Naive thymus-derived CD4-positive, alpha-beta T cell (primary cell): ENCODE results near the gene PAH. TPM values are rescaled to one million over a fixed set of nuclear protein-coding genes. Genes with fewer than 3 reads are reported as not detected.

Experiments used
- ATAC-seq: fragments of 150-1000 bp; cut with Tn5 transposase; 2 replicates; pipeline ENCODE4 v1.10.0; 2021; ENCODE audit warnings: mild to moderate bottlenecking, moderate library complexity
- CTCF ChIA-PET: fragments of 350-600 bp; sonication (Branson Sonifier 250); formaldehyde crosslinking; loops from one replicate; lab custom pipeline; 2021; ENCODE audit warnings: antibody characterized with exemption; lab: Charles Lee
- POLR2A ChIA-PET: fragments of 350-600 bp; sonication (Branson Sonifier 250); formaldehyde crosslinking; loops from one replicate; lab custom pipeline; 2021; ENCODE audit warnings: antibody characterized with exemption, inconsistent platforms; lab: Charles Lee
- DNase-seq, 9 donors: peaks; one replicate each; pipeline versions ENCODE4 v3.0.0 to v3.0.0-alpha.2; 2020 to 2022; ENCODE audit warnings: mixed read lengths in 1 of 9
- H3K27ac ChIP-seq: one replicate; pipeline ENCODE4 v1.7.0; 2013; ENCODE audit warnings: mild to moderate bottlenecking, low read depth, low read length, moderate library complexity
- H3K27me3 ChIP-seq, 2 donors: one replicate each; pipeline ENCODE4 v1.7.0; 2013; ENCODE audit warnings: low read length in 2 of 2, mild to moderate bottlenecking in 2 of 2, moderate library complexity in 2 of 2; ENCODE audit not compliant: control insufficient read depth in 2 of 2, insufficient read depth in 2 of 2
- H3K36me3 ChIP-seq, 3 experiments: 1 replicate in 2 of 3; 2 replicates in 1 of 3; pipeline ENCODE4 v1.7.0; 2013; ENCODE audit warnings: low read length in 3 of 3, mild to moderate bottlenecking in 3 of 3, moderate library complexity in 1 of 3; ENCODE audit not compliant: insufficient read depth in 3 of 3, control insufficient read depth in 2 of 3
- H3K4me1 ChIP-seq, 2 donors: one replicate each; pipeline ENCODE4 v1.7.0; 2013; ENCODE audit warnings: low read length in 2 of 2, mild to moderate bottlenecking in 2 of 2, moderate library complexity in 1 of 2; ENCODE audit not compliant: control insufficient read depth in 2 of 2, insufficient read depth in 2 of 2
- H3K4me3 ChIP-seq: 2 replicates; pipeline ENCODE4 v1.7.0; 2013; ENCODE audit warnings: mild to moderate bottlenecking, low read length
- H3K9me3 ChIP-seq, 3 experiments: 1 replicate in 2 of 3; 2 replicates in 1 of 3; pipeline ENCODE4 v1.7.0; 2013; ENCODE audit warnings: low read length in 3 of 3; ENCODE audit not compliant: control insufficient read depth in 2 of 3
- H3K27ac Mint-ChIP-seq, 9 donors: one replicate each; pipeline ENCODE4 v1.8.0; 2020 to 2022; ENCODE audit warnings: mixed read lengths in 9 of 9, mild to moderate bottlenecking in 8 of 9, moderate library complexity in 5 of 9, inconsistent platforms in 2 of 9
- H3K27me3 Mint-ChIP-seq, 5 donors: one replicate each; pipeline ENCODE4 v1.8.0; 2021 to 2022; ENCODE audit warnings: mixed read lengths in 5 of 5, mild to moderate bottlenecking in 1 of 5
- H3K36me3 Mint-ChIP-seq, 5 donors: one replicate each; pipeline ENCODE4 v1.8.0; 2020 to 2022; ENCODE audit warnings: mixed read lengths in 5 of 5, mild to moderate bottlenecking in 3 of 5, inconsistent platforms in 1 of 5
- H3K4me1 Mint-ChIP-seq, 7 donors: one replicate each; pipeline ENCODE4 v1.8.0; 2020 to 2022; ENCODE audit warnings: mixed read lengths in 7 of 7, mild to moderate bottlenecking in 3 of 7, inconsistent platforms in 1 of 7
- H3K4me3 Mint-ChIP-seq, 10 donors: one replicate each; pipeline ENCODE4 v1.8.0; 2020 to 2022; ENCODE audit warnings: mild to moderate bottlenecking in 10 of 10, mixed read lengths in 10 of 10, moderate library complexity in 6 of 10, inconsistent platforms in 2 of 10
- H3K9me3 Mint-ChIP-seq, 11 donors: one replicate each; pipeline ENCODE4 v1.8.0; 2020 to 2022; ENCODE audit warnings: mixed read lengths in 11 of 11, mild to moderate bottlenecking in 4 of 11, inconsistent platforms in 1 of 11, moderate library complexity in 1 of 11
- intact Hi-C, 2 donors: fragments of 100-400 bp; cut with micrococcal nuclease; formaldehyde crosslinking; loops; one replicate each; pipeline ENCODE4 v1.15.1; 2023
- polyA plus RNA-seq, 2 donors: library from polyadenylated mRNA; unstranded; fragments of 300-500 nt; fragmentation: Illumina TruSeq; gene quantifications; one replicate each; pipeline ENCODE4 v1.2.3, GENCODE V29; 2021
- total RNA-seq, 6 experiments: library from RNA in 5 of 6; stranded (reverse) in 5 of 6; gene quantifications; 1 replicate in 5 of 6; 2 replicates in 1 of 6; pipeline ENCODE4 v1.2.3 and lab custom pipeline; 2021 to 2026

The PAH gene
- total and polyA plus RNA-seq, 7 experiments from 2014 or later, result not detected

- Histone ChIP-seq H3K36me3 (no peaks in the 10 kb centered on the region), H3K9me3 (no peaks in the 10 kb centered on the region), H3K27me3 (no peaks in the 10 kb centered on the region), H3K4me1 (peaks cover 0 to 5% of the 10 kb centered on the region in 2 donors), H3K27ac (no peak overlapping the region), H3K4me3 (no peak overlapping the region)
- CTCF ChIA-PET, result no interaction called here
- H3K9me3 Mint-ChIP-seq, result peaks cover 0 to 3% (median 0%) of the 10 kb centered on the region in 11 donors
- ATAC-seq (no peak), DNase-seq (no peak)
- no peaks in the 10 kb centered on the region for H3K36me3 Mint-ChIP-seq
- peaks cover 0 to 8% (median 6%) of the 10 kb centered on the region in 7 donors for H3K4me1 Mint-ChIP-seq
- H3K4me3 Mint-ChIP-seq, result peak overlapping the region in 8 of 10 donors; percentile 33 to 82 (median 73)
- H3K27ac Mint-ChIP-seq, result peak overlapping the region in 1 of 9 donors; percentile 3
- H3K27me3 Mint-ChIP-seq, result peaks cover 11 to 25% (median 22%) of the 10 kb centered on the region in 5 donors
- POLR2A ChIA-PET, result no interaction called here
- intact Hi-C loops, result no loop called here
Measured at GRCh38 chr12:102916252-102917025, 605 bp downstream of the PAH start.

GRCh38 chr12:102913453-102914226, 3.4 kb downstream of the PAH start:
- DNase-seq, result no peak
- ChIA-PET CTCF (no interaction called here), POLR2A (no interaction called here)
- H3K27me3 ChIP-seq, result no peaks in the 10 kb centered on the region
- Mint-ChIP-seq H3K9me3 (peaks cover 0 to 1% (median 0%) of the 10 kb centered on the region in 11 donors), H3K27me3 (peaks cover 5 to 15% (median 15%) of the 10 kb centered on the region in 5 donors), H3K27ac (no peak overlapping the region), H3K4me3 (no peak overlapping the region), H3K36me3 (no peaks in the 10 kb centered on the region), H3K4me1 (peaks cover 0 to 8% (median 6%) of the 10 kb centered on the region in 7 donors)
- H3K4me3 ChIP-seq, result no peak overlapping the region
- H3K36me3 ChIP-seq, result no peaks in the 10 kb centered on the region
- H3K9me3 ChIP-seq, result no peaks in the 10 kb centered on the region
- intact Hi-C loops, result no loop called here
- H3K27ac ChIP-seq, result no peak overlapping the region
- ATAC-seq, result no peak
- H3K4me1 ChIP-seq, result peaks cover 0 to 5% of the 10 kb centered on the region in 2 donors

DNA sequence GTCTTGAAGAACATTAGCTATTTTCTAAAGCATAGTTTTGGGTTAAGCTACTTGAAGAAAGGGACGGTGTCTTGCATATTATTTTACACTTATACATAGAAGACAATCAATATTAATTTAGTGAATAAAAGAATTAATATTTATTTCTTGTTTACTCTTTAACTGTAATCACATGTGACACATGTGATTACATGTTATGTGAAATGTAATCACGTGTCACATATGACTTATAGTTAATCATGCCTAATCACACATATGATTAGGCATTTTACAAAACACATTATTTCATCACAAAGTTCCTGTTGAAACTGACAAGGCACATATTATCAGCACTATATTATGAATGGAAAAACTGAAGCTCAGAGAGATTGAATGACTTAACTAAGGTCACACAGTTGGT, 4.8 kb downstream of the PAH start:
- Mint-ChIP-seq H3K27ac (no peak overlapping the region), H3K9me3 (peaks cover 0 to 1% (median 0%) of the 10 kb centered on the region in 11 donors), H3K27me3 (peaks cover 0 to 15% (median 8%) of the 10 kb centered on the region in 5 donors), H3K4me3 (no peak overlapping the region), H3K36me3 (no peaks in the 10 kb centered on the region), H3K4me1 (peaks cover 0 to 4% (median 0%) of the 10 kb centered on the region in 7 donors)
- DNase-seq, result no peak
- Histone ChIP-seq H3K27ac (no peak overlapping the region), H3K36me3 (no peaks in the 10 kb centered on the region), H3K4me1 (peaks cover 0 to 5% of the 10 kb centered on the region in 2 donors), H3K4me3 (no peak overlapping the region), H3K9me3 (no peaks in the 10 kb centered on the region), H3K27me3 (no peaks in the 10 kb centered on the region)
- ChIA-PET POLR2A (no interaction called here), CTCF (no interaction called here)
- ATAC-seq, result no peak
- intact Hi-C loops, result no loop called here

DNA sequence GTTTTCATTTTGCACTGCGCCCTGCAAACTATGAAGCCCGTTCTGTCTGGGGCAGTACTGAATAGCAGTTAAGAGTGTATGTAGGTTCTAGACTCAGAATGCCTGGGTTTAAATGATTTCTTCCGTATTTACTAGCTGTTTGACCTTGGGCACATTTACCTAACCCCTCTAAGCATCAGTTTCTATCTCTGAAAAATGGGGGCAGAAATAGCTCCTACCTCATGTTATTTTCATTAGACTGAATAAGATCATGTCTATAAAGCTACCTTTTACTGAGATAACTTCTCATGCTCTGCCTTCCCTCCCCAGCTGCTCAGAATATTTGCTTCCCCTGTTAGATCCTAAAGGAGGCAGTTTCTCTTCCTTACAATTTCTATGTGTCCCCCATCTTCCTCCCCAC, 5.7 kb downstream of the PAH start:
- CTCF ChIA-PET, result no interaction called here
- Mint-ChIP-seq H3K27me3 (peaks cover 0 to 15% (median 8%) of the 10 kb centered on the region in 5 donors), H3K4me3 (no peak overlapping the region), H3K27ac (no peak overlapping the region), H3K36me3 (no peaks in the 10 kb centered on the region), H3K4me1 (no peaks in the 10 kb centered on the region), H3K9me3 (peaks cover 0 to 1% (median 0%) of the 10 kb centered on the region in 11 donors)
- no peak overlapping the region for H3K4me3 ChIP-seq
- DNase-seq (no peak), ATAC-seq (no peak)
- no peaks in the 10 kb centered on the region for H3K4me1 ChIP-seq
- H3K27me3 ChIP-seq, result no peaks in the 10 kb centered on the region
- H3K27ac ChIP-seq, result no peak overlapping the region
- POLR2A ChIA-PET, result no interaction called here
- intact Hi-C loops, result no loop called here
- no peaks in the 10 kb centered on the region for H3K36me3 ChIP-seq
- no peaks in the 10 kb centered on the region for H3K9me3 ChIP-seq

DNA sequence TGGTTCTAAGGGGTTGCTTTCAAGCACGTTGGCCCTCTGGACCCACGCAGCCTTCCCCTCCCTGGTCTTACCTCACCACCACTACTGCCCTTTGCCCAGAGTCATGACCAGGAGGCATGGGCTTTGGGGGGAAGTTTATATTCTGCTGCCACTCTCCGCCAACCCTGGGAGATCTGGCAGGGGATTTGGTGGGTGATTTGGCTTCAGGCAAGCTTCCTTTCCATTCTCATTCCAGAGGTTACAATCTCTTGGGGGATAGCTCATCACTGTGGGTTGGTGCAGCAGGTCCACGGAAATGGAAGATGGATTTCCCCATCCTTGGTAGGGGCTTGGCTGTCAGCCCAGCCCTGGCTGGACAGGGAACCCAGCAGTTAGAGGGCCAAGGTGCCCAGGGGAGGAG, 6.3 kb downstream of the PAH start:
- Mint-ChIP-seq H3K36me3 (no peaks in the 10 kb centered on the region), H3K9me3 (peaks cover 0 to 1% (median 0%) of the 10 kb centered on the region in 11 donors), H3K4me1 (no peaks in the 10 kb centered on the region), H3K27me3 (peaks cover 0 to 15% (median 7%) of the 10 kb centered on the region in 5 donors), H3K27ac (no peak overlapping the region), H3K4me3 (no peak overlapping the region)
- DNase-seq (no peak), ATAC-seq (no peak)
- no peaks in the 10 kb centered on the region for H3K36me3 ChIP-seq
- H3K9me3 ChIP-seq, result no peaks in the 10 kb centered on the region
- H3K27ac ChIP-seq, result no peak overlapping the region
- ChIA-PET POLR2A (no interaction called here), CTCF (no interaction called here)
- H3K4me3 ChIP-seq, result no peak overlapping the region
- intact Hi-C loops, result no loop called here
- H3K27me3 ChIP-seq, result no peaks in the 10 kb centered on the region
- H3K4me1 ChIP-seq, result no peaks in the 10 kb centered on the region

- Histone ChIP-seq H3K9me3 (no peaks in the 10 kb centered on the region), H3K4me1 (no peaks in the 10 kb centered on the region), H3K4me3 (no peak overlapping the region), H3K27ac (no peak overlapping the region), H3K36me3 (no peaks in the 10 kb centered on the region), H3K27me3 (no peaks in the 10 kb centered on the region)
- DNase-seq (no peak), ATAC-seq (no peak)
- Mint-ChIP-seq H3K36me3 (no peaks in the 10 kb centered on the region), H3K4me1 (no peaks in the 10 kb centered on the region), H3K27ac (no peak overlapping the region), H3K9me3 (peaks cover 0 to 1% (median 0%) of the 10 kb centered on the region in 11 donors), H3K27me3 (peaks cover 0 to 15% (median 5%) of the 10 kb centered on the region in 5 donors), H3K4me3 (no peak overlapping the region)
- ChIA-PET CTCF (no interaction called here), POLR2A (no interaction called here)
- intact Hi-C loops, result no loop called here
Measured at GRCh38 chr12:102910137-102910536, 6.9 kb downstream of the PAH start.
